HCT116 (cell line): ENCODE results near the gene UPK3A.

Experiments used
- ATF3 ChIP-seq: IDR thresholded peaks from 2 replicates; pipeline ENCODE4 v1.6.1; 2012
- CTCF ChIP-seq, 3 experiments: fragments of 200-600 bp in 1 of 3; sonication (generic) in 1 of 3; IDR thresholded peaks in 2 of 3; conservative IDR thresholded peaks in 1 of 3; 2 replicates each; pipeline ENCODE4 v1.5.1; 2012 to 2017; ENCODE audit warnings: low read depth in 2 of 3, low read length in 2 of 3, antibody characterized with exemption in 1 of 3, borderline replicate concordance in 1 of 3, control low read depth in 1 of 3, mild to moderate bottlenecking in 1 of 3, mixed read lengths in 1 of 3, mixed run types in 1 of 3, moderate library complexity in 1 of 3; ENCODE audit not compliant: insufficient read depth in 1 of 3
- EZH2 ChIP-seq: fragments of 200-600 bp; sonication (generic); IDR thresholded peaks from 2 replicates; pipeline ENCODE4 v1.6.1; 2017; ENCODE audit warnings: antibody characterized with exemption, mixed run types
- EZH2phosphoT487 ChIP-seq: fragments of 200-600 bp; IDR thresholded peaks from 2 replicates; pipeline ENCODE4 v1.6.1; 2018; ENCODE audit warnings: antibody characterized with exemption, borderline replicate concordance
- POLR2A ChIP-seq: IDR thresholded peaks from 2 replicates; pipeline ENCODE4 v1.7.0; 2011; ENCODE audit warnings: borderline replicate concordance; ENCODE audit not compliant: insufficient read depth, insufficient read length; ENCODE audit errors: extremely low read depth
- REST ChIP-seq: IDR thresholded peaks from 2 replicates; pipeline ENCODE4 v1.6.1; 2012; ENCODE audit warnings: low read depth
- SP1 ChIP-seq: IDR thresholded peaks from 2 replicates; pipeline ENCODE4 v1.6.1; 2012; ENCODE audit warnings: low read depth
- ZBTB33 ChIP-seq: IDR thresholded peaks from 2 replicates; pipeline ENCODE4 v1.6.1; 2011; ENCODE audit warnings: mild to moderate bottlenecking, low read length, moderate library complexity; ENCODE audit not compliant: insufficient replicate concordance; ENCODE audit errors: extremely low read depth
- ZFX ChIP-seq: fragments of 450-650 bp; IDR thresholded peaks from 2 replicates; pipeline ENCODE4 v1.6.1; 2017

- no peak for TF ChIP-seq ZFX
- no peak for TF ChIP-seq SP1
- no peak for TF ChIP-seq CTCF (IDR thresholded peaks at IDR 0.05 in 2 of 3, conservative IDR thresholded peaks at IDR 0.05 in 1 of 3; ENCODE audit: borderline replicate concordance in 1 of 3, insufficient read depth in 1 of 3, low read depth in 2 of 3, low read length in 2 of 3)
- TF ChIP-seq POLR2A: no peak
- TF ChIP-seq ATF3: no peak
- no peak for TF ChIP-seq REST
- TF ChIP-seq ZBTB33: no peak
- TF ChIP-seq EZH2phosphoT487: no peak
- no peak for TF ChIP-seq EZH2
Observed at GRCh38 chr22:45265535-45265934, 19.2 kb upstream of the UPK3A start.
